GM18873 (cell line): Measurements from ENCODE around the gene ADARB2.

Source experiments
- ATAC-seq: cut with Tn5 transposase; IDR thresholded peaks from one replicate; pipeline ENCODE4 v1.9.1; 2021; ENCODE audit warnings: mild to moderate bottlenecking, moderate library complexity, moderate number of reproducible peaks; ENCODE audit not compliant: unreplicated experiment, low FRiP score

Gene ADARB2

GRCh38 chr10:1515121-1515779, 222.1 kb downstream of the ADARB2 start:
- ATAC-seq: no peak

- ATAC-seq: no peak
Observed at GRCh38 chr10:1514681-1515080, 222.6 kb downstream of the ADARB2 start.

GRCh38 chr10:1513221-1513620, 224.1 kb downstream of the ADARB2 start:
- ATAC-seq: no peak

- no peak for ATAC-seq
Observed at GRCh38 chr10:1509011-1509530, 228.3 kb downstream of the ADARB2 start.

- ATAC-seq: no peak
Observed at GRCh38 chr10:1508096-1508495, 229.2 kb downstream of the ADARB2 start.

- no peak for ATAC-seq
Observed at GRCh38 chr10:1507436-1507835, 229.9 kb downstream of the ADARB2 start.

GRCh38 chr10:1504940-1505339, 232.4 kb downstream of the ADARB2 start:
- ATAC-seq: no peak

- no peak for ATAC-seq
Observed at GRCh38 chr10:1504286-1504685, 233.0 kb downstream of the ADARB2 start.

- ATAC-seq: no peak
Observed at GRCh38 chr10:1502451-1502850, 234.9 kb downstream of the ADARB2 start.

GRCh38 chr10:1499359-1499957, 237.9 kb downstream of the ADARB2 start:
- no peak for ATAC-seq

GRCh38 chr10:1498746-1499358, 238.5 kb downstream of the ADARB2 start:
- ATAC-seq: no peak

- ATAC-seq: no peak
Observed at GRCh38 chr10:1495915-1496517, 241.3 kb downstream of the ADARB2 start.

GRCh38 chr10:1492641-1493040, 244.7 kb downstream of the ADARB2 start:
- ATAC-seq: no peak

- ATAC-seq: no peak
Observed at GRCh38 chr10:1491901-1492300, 245.4 kb downstream of the ADARB2 start.

- ATAC-seq: no peak
Observed at GRCh38 chr10:1489801-1490200, 247.5 kb downstream of the ADARB2 start.

GRCh38 chr10:1488970-1489548, 248.3 kb downstream of the ADARB2 start:
- ATAC-seq: peak; percentile 98

- ATAC-seq: no peak
Observed at GRCh38 chr10:1486841-1487687, 250.3 kb downstream of the ADARB2 start.

- ATAC-seq: no peak
Observed at GRCh38 chr10:1485357-1485756, 252.0 kb downstream of the ADARB2 start.

GRCh38 chr10:1483826-1484225, 253.5 kb downstream of the ADARB2 start:
- ATAC-seq: no peak

GRCh38 chr10:1483246-1483645, 254.1 kb downstream of the ADARB2 start:
- ATAC-seq: no peak
